Measurements from ENCODE around the gene TMED9.

The TMED9 gene

DNA sequence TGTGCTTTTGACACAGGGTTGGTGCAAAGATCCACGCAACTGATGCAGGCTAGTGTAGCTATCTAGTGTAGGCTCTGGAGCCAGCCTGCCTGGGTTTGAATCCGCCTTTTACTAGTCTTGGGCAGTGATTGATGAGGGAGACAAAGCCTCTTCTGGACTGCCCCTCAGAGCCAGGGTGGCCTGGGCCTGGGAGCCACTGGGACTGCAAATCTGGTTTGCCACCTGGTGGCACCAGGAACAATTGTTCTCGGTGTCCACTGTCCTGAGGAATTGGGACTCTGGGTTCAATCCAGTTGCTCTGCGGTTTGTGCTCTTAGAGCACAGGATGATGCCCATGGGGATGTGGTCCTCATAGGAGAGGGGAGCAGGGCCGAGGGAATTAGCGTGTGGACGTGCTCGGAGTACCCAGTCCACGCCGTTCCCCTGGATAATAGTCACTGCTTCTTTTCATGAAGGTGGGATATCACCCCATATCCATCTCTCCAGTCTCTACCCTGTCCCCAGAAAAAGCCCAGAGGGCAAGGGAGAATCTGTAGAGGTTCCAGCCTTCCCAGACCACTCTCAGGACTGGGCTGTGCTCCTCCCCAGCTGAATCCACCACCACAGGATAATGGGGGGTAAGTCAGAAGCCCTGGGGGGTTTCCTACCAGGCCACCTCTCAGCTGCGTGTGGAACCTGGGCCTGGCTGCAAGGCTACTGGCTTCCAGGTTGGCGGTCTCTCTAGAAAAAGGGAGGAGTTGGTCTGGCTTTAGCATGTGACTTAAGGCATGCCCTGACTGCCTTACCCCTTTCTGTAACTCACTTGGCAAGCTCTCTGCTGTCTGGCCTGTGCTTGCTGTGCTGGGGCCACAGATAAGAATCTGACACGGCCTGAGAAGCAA is 9.8 kb downstream of the TMED9 start:
- TF ChIP-seq FOXP2 (optimal IDR thresholded peaks at IDR 0.05; ENCODE audit: borderline replicate concordance, extremely low read depth, extremely low read length, insufficient read depth) (no peak), TAF1 (IDR thresholded peaks at IDR 0.05; ENCODE audit: borderline replicate concordance, insufficient read depth, low read length) (no peak), SIN3A (IDR thresholded peaks at IDR 0.05; ENCODE audit: borderline replicate concordance, insufficient read depth, low read length) (no peak), POLR2AphosphoS5 (IDR thresholded peaks at IDR 0.05; ENCODE audit: low read depth, low read length) (no peak)
- TF ChIP-seq, protein P1, sequence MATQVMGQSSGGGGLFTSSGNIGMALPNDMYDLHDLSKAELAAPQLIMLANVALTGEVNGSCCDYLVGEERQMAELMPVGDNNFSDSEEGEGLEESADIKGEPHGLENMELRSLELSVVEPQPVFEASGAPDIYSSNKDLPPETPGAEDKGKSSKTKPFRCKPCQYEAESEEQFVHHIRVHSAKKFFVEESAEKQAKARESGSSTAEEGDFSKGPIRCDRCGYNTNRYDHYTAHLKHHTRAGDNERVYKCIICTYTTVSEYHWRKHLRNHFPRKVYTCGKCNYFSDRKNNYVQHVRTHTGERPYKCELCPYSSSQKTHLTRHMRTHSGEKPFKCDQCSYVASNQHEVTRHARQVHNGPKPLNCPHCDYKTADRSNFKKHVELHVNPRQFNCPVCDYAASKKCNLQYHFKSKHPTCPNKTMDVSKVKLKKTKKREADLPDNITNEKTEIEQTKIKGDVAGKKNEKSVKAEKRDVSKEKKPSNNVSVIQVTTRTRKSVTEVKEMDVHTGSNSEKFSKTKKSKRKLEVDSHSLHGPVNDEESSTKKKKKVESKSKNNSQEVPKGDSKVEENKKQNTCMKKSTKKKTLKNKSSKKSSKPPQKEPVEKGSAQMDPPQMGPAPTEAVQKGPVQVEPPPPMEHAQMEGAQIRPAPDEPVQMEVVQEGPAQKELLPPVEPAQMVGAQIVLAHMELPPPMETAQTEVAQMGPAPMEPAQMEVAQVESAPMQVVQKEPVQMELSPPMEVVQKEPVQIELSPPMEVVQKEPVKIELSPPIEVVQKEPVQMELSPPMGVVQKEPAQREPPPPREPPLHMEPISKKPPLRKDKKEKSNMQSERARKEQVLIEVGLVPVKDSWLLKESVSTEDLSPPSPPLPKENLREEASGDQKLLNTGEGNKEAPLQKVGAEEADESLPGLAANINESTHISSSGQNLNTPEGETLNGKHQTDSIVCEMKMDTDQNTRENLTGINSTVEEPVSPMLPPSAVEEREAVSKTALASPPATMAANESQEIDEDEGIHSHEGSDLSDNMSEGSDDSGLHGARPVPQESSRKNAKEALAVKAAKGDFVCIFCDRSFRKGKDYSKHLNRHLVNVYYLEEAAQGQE (IDR thresholded peaks at IDR 0.05; ENCODE audit: insufficient read depth in 1 of 2, low read depth in 2 of 2, low read length in 2 of 2), result no peak

DNA sequence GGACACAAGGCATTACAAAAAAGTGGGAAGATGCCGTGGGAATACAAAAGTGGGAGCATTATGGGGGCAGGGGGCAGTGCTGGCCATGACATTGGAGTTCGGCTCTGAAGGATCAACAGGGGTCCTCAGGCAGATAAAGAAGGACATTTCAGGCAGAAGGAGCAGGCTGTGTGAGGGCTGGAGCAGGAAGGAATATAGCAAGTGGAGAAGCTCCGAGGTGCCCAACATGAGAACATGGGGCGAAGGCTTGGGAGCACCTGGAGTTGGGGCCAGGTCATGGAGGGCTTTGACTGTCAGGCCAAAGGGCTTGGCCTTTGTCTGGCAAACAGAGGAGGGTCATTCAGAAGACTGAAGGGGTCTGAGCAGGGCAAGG is 10.4 kb downstream of the TMED9 start:
- TF ChIP-seq SIN3A (IDR thresholded peaks at IDR 0.05; ENCODE audit: borderline replicate concordance, insufficient read depth, low read length) (no peak), FOXP2 (optimal IDR thresholded peaks at IDR 0.05; ENCODE audit: borderline replicate concordance, extremely low read depth, extremely low read length, insufficient read depth) (no peak), POLR2AphosphoS5 (IDR thresholded peaks at IDR 0.05; ENCODE audit: low read depth, low read length) (no peak), TAF1 (IDR thresholded peaks at IDR 0.05; ENCODE audit: borderline replicate concordance, insufficient read depth, low read length) (no peak)
- TF ChIP-seq, protein P1 (IDR thresholded peaks at IDR 0.05; ENCODE audit: insufficient read depth in 1 of 2, low read depth in 2 of 2, low read length in 2 of 2), result no peak

DNA sequence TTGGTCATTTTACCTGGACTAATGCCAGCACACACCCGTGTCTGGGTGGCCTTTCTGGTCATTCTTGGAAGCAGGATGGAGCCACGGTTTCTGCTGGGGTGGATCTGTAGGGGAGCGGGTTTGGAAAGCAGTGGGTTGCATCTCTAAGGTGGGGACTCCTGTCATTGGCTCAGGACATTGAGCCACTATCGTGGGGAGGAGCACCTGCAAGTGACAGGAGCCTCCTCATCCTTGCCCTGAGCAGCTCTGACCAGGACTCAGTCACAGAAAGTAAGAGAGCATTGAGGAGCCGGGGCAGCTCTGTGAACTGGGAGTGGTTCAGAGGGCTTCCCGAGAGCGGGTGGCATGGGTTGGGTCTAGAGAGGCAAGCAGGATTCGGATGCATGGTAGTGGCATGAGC is 11.6 kb downstream of the TMED9 start:
- TF ChIP-seq TAF1 (IDR thresholded peaks at IDR 0.05; ENCODE audit: borderline replicate concordance, insufficient read depth, low read length) (no peak), SIN3A (IDR thresholded peaks at IDR 0.05; ENCODE audit: borderline replicate concordance, insufficient read depth, low read length) (no peak), POLR2AphosphoS5 (IDR thresholded peaks at IDR 0.05; ENCODE audit: low read depth, low read length) (no peak), FOXP2 (optimal IDR thresholded peaks at IDR 0.05; ENCODE audit: borderline replicate concordance, extremely low read depth, extremely low read length, insufficient read depth) (no peak)
- TF ChIP-seq, protein P1 (IDR thresholded peaks at IDR 0.05; ENCODE audit: insufficient read depth in 1 of 2, low read depth in 2 of 2, low read length in 2 of 2), result no peak

DNA sequence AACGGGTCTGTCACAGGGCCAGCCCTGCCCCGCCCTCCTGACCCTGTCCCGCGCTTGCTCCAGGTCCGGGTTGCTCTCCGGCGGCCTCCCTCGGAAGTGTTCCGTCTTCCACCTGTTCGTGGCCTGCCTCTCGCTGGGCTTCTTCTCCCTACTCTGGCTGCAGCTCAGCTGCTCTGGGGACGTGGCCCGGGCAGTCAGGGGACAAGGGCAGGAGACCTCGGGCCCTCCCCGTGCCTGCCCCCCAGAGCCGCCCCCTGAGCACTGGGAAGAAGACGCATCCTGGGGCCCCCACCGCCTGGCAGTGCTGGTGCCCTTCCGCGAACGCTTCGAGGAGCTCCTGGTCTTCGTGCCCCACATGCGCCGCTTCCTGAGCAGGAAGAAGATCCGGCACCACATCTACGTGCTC is 12.1 kb downstream of the TMED9 start:
- TF ChIP-seq FOXP2 (optimal IDR thresholded peaks at IDR 0.05; ENCODE audit: borderline replicate concordance, extremely low read depth, extremely low read length, insufficient read depth), result no peak
- no peak for TF ChIP-seq TAF1 (IDR thresholded peaks at IDR 0.05; ENCODE audit: borderline replicate concordance, insufficient read depth, low read length)
- no peak for TF ChIP-seq POLR2AphosphoS5 (IDR thresholded peaks at IDR 0.05; ENCODE audit: low read depth, low read length)
- TF ChIP-seq, protein P1 (IDR thresholded peaks at IDR 0.05; ENCODE audit: insufficient read depth in 1 of 2, low read depth in 2 of 2, low read length in 2 of 2), result no peak
- no peak for TF ChIP-seq SIN3A (IDR thresholded peaks at IDR 0.05; ENCODE audit: borderline replicate concordance, insufficient read depth, low read length)
